RWPE2 (cell line): Measurements from ENCODE around the gene UBE2H.

Experiments used
- ATAC-seq: fragments of 200-7000 bp; cut with Tn5 transposase; 3 replicates; pipeline ENCODE4 v1.9.1; 2021; ENCODE audit warnings: low read depth
- DNase-seq: peaks from one replicate; pipeline ENCODE4 v3.0.0-alpha.2; 2020; ENCODE audit warnings: low spot score
- H3K27ac ChIP-seq: fragments of 450-650 bp; 2 replicates; pipeline ENCODE4 v1.5.1; 2017; ENCODE audit warnings: mild to moderate bottlenecking; ENCODE audit not compliant: poor library complexity, severe bottlenecking
- H3K27me3 ChIP-seq: fragments of 250-450 bp; sonication (Bioruptor Pico); 2 replicates; pipeline ENCODE4 v1.5.1; 2021; ENCODE audit warnings: mild to moderate bottlenecking, moderate library complexity; ENCODE audit not compliant: insufficient read depth, poor library complexity, severe bottlenecking
- H3K36me3 ChIP-seq: fragments of 250-450 bp; sonication (Bioruptor Pico); 2 replicates; pipeline ENCODE4 v1.5.1; 2020; ENCODE audit warnings: low read depth, mild to moderate bottlenecking, moderate library complexity
- H3K4me1 ChIP-seq: fragments of 250-450 bp; sonication (Bioruptor Pico); 2 replicates; pipeline ENCODE4 v1.5.1; 2021; ENCODE audit warnings: mild to moderate bottlenecking, moderate library complexity; ENCODE audit not compliant: insufficient read depth, poor library complexity, severe bottlenecking
- H3K4me3 ChIP-seq: fragments of 250-450 bp; sonication (Bioruptor Pico); 2 replicates; pipeline ENCODE4 v1.5.1; 2021; ENCODE audit warnings: mild to moderate bottlenecking, moderate library complexity; ENCODE audit not compliant: severe bottlenecking
- H3K9me3 ChIP-seq: fragments of 250-450 bp; sonication (Bioruptor Pico); 2 replicates; pipeline ENCODE4 v1.5.1; 2021; ENCODE audit warnings: mild to moderate bottlenecking, moderate library complexity; ENCODE audit not compliant: severe bottlenecking
- TF ChIP-seq, protein P1 (sequence below): fragments of 450-650 bp; IDR thresholded peaks from one replicate; pipeline ENCODE4 v1.5.1; 2017; ENCODE audit warnings: mild to moderate bottlenecking, moderate library complexity; ENCODE audit not compliant: poor library complexity, severe bottlenecking

UBE2H gene

DNA sequence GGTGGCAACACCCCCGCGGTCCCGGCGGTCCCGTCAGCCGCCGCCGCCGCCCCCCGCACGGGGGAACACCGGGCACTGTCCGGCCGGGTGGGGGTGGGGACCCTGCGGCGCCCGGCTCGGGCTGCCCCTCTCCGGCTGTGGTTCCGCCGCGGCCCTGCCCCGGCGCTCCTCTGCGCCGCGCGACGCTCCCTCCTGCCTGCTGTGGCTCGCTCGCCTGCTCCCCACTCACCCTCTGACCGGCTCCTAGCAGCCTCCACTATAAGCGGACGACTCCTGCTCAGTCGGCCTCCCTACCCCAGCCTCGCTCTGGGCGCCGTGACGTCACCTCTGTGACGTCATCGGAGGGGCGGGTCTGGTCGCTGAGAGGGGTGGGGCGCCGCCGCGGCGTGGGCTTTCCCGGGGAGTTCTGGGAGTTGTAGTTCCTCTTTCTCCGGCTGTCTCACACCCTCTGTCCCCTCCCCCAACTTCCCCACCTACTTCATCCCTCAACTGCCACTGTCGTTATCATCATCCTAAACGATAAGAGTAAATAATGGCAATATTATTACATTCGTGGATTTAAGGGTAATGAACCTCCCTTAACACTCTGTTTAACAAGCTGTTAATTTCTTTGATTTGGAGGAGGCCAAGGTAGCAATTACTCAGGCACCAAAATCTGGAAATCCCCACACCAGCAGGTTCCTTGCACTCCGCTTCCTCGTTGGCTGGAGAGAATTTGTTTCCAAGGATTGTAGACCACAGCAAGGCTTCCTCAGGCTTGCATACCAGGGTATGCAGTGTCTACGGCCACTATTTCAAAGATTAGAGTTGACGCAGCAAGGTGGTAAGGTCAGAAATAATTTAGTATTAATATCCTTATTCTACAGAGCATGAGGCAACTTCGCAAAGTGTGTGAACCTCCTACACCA, at the start of gene UBE2H:
TSS of gene UBE2H (minus strand) at position 308 of the 908 bp plus-strand sequence. CDS start 405 bp downstream, outside the sequence.
- Histone ChIP-seq H3K27me3 (no peaks in the 10 kb centered on the region), H3K27ac (peak within 1 kb of the TSS; percentile 96), H3K4me3 (peak within 1 kb of the TSS; percentile 95), H3K36me3 (peaks cover 9% of the 10 kb centered on the region), H3K9me3 (no peaks in the 10 kb centered on the region), H3K4me1 (peaks cover 19% of the 10 kb centered on the region)
- peak; percentile 42 for ATAC-seq
- peak; percentile 85 for DNase-seq
- TF ChIP-seq, protein P1, sequence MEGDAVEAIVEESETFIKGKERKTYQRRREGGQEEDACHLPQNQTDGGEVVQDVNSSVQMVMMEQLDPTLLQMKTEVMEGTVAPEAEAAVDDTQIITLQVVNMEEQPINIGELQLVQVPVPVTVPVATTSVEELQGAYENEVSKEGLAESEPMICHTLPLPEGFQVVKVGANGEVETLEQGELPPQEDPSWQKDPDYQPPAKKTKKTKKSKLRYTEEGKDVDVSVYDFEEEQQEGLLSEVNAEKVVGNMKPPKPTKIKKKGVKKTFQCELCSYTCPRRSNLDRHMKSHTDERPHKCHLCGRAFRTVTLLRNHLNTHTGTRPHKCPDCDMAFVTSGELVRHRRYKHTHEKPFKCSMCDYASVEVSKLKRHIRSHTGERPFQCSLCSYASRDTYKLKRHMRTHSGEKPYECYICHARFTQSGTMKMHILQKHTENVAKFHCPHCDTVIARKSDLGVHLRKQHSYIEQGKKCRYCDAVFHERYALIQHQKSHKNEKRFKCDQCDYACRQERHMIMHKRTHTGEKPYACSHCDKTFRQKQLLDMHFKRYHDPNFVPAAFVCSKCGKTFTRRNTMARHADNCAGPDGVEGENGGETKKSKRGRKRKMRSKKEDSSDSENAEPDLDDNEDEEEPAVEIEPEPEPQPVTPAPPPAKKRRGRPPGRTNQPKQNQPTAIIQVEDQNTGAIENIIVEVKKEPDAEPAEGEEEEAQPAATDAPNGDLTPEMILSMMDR = no peak

DNA sequence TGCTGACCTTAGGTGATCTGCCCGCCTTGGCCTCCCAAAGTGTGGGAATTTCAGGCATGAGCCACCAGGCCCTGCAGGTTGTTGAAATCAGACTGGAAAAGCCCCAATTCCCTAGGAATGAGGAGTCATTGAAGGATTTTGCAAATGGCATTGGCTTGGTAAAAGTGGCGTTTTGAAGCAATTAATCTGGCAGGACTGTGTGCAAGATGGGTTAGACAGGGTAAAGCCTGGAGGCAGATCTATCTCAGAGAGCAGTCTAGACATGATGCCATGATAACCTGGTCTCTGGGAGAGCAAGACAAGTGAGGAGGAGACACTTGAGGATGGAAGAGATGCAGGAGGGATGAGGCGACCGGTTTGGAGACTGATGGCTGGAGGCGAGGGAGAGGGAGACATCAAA, 45.7 kb upstream of the UBE2H start:
- Histone ChIP-seq H3K4me1 (no peaks in the 10 kb centered on the region), H3K4me3 (no peak overlapping the region), H3K27ac (no peak overlapping the region), H3K9me3 (no peaks in the 10 kb centered on the region), H3K27me3 (no peaks in the 10 kb centered on the region), H3K36me3 (no peaks in the 10 kb centered on the region)
- TF ChIP-seq, protein P1 = no peak
- ATAC-seq = no peak
- DNase-seq = no peak

DNA sequence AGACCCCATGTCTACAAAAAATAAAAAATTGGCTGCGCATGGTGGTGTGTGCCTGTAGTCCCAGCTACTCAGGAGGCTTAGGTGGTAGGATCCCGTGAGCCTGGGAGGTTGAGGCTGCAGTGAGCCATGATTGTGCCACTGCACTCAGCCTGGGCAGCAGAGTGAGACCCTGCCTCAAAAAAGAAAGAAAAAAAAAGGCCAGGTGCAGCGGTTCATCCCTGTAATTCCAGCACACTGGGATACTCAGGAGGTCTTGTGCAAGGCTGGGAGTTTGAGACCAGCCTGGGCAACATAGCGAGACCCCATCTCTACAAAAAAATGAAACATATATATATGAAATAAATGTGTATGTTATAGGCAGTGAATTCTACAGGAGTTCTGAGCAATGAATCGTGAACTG, 44.5 kb upstream of the UBE2H start:
- H3K27ac ChIP-seq = no peak overlapping the region
- no peak for ATAC-seq
- H3K9me3 ChIP-seq = no peaks in the 10 kb centered on the region
- no peak overlapping the region for H3K4me3 ChIP-seq
- TF ChIP-seq, protein P1 = no peak
- no peaks in the 10 kb centered on the region for H3K4me1 ChIP-seq
- DNase-seq = no peak
- no peaks in the 10 kb centered on the region for H3K36me3 ChIP-seq
- H3K27me3 ChIP-seq = no peaks in the 10 kb centered on the region

DNA sequence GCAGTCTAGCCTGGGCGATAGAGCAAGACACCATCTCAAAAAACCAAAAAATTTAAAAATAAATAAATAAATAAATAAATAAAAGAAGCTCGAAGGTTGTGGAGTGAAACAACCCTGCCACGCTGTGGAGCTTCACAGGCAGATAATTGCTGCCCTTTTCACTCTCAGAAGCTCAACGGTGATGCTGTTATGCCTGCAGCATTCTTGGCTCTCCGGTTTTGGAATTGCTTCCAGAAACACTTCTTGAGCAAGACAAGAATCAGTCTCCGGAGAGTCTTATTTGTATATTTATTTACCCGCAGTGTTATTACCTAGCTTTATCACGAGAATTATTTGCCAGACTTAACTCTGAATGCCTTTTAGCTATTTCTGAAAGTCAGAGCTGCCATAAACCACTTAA, 40.5 kb upstream of the UBE2H start:
- Histone ChIP-seq H3K4me1 (no peaks in the 10 kb centered on the region), H3K9me3 (no peaks in the 10 kb centered on the region), H3K27ac (no peak overlapping the region), H3K27me3 (no peaks in the 10 kb centered on the region), H3K4me3 (no peak overlapping the region), H3K36me3 (no peaks in the 10 kb centered on the region)
- TF ChIP-seq, protein P1 = no peak
- DNase-seq (no peak), ATAC-seq (no peak)
